MM.1S (cell line): Measurements from ENCODE around the gene HOXD4.
A peak's percentile ranks its signal among the peaks of the same experiment; 100 is the strongest.

Experiments
- DNase-seq: peaks from one replicate; pipeline ENCODE4 v3.0.0-alpha.2; 2015
- H2AFZ ChIP-seq: fragments of 300-600 bp; sonication (generic); 2 replicates; pipeline ENCODE4 v1.6.0; 2016; ENCODE audit warnings: antibody characterized with exemption, low read length
- H3F3A ChIP-seq: fragments of 300-600 bp; sonication (generic); 2 replicates; pipeline ENCODE4 v1.6.1; 2016; ENCODE audit warnings: mild to moderate bottlenecking, antibody characterized with exemption, low read length, moderate library complexity, mixed read lengths; ENCODE audit not compliant: insufficient read depth
- H3K27ac ChIP-seq: fragments of 300-600 bp; sonication (generic); 2 replicates; pipeline ENCODE4 v1.5.1; 2016; ENCODE audit warnings: mild to moderate bottlenecking, low read length
- H3K27me3 ChIP-seq: fragments of 300-600 bp; sonication (generic); replicated peaks from 2 replicates; pipeline ENCODE4 v1.6.0; 2016; ENCODE audit warnings: low read length; ENCODE audit not compliant: insufficient read depth
- H3K36me3 ChIP-seq: fragments of 300-600 bp; sonication (generic); replicated peaks from 2 replicates; pipeline ENCODE4 v1.6.1; 2016; ENCODE audit warnings: mild to moderate bottlenecking, low read length, mixed read lengths; ENCODE audit not compliant: insufficient read depth
- H3K4me1 ChIP-seq: fragments of 300-600 bp; sonication (generic); 2 replicates; pipeline ENCODE4 v1.6.1; 2016; ENCODE audit warnings: low read length, mixed read lengths
- H3K4me2 ChIP-seq: fragments of 300-600 bp; sonication (generic); 2 replicates; pipeline ENCODE4 v1.6.0; 2016; ENCODE audit warnings: low read depth, low read length
- H3K4me3 ChIP-seq: fragments of 300-600 bp; sonication (generic); 2 replicates; pipeline ENCODE4 v1.5.1; 2016; ENCODE audit warnings: low read length, mixed read lengths
- H3K79me2 ChIP-seq: fragments of 300-600 bp; sonication (generic); 2 replicates; pipeline ENCODE4 v1.6.1; 2016; ENCODE audit warnings: mixed run types, low read length, mixed read lengths
- H3K9ac ChIP-seq: fragments of 300-600 bp; sonication (generic); 2 replicates; pipeline ENCODE4 v1.6.1; 2016; ENCODE audit warnings: low read length, mixed read lengths
- H3K9me2 ChIP-seq: fragments of 300-600 bp; sonication (generic); replicated peaks from 2 replicates; pipeline ENCODE4 v1.6.1; 2016; ENCODE audit warnings: mild to moderate bottlenecking, low read length, mixed read lengths; ENCODE audit not compliant: insufficient read depth
- H3K9me3 ChIP-seq: fragments of 300-600 bp; sonication (generic); replicated peaks from 2 replicates; pipeline ENCODE4 v1.6.1; 2016; ENCODE audit warnings: mild to moderate bottlenecking, low read length, mixed read lengths; ENCODE audit not compliant: insufficient read depth
- H4K20me1 ChIP-seq: fragments of 300-600 bp; sonication (generic); 2 replicates; pipeline ENCODE4 v1.6.1; 2016; ENCODE audit warnings: mild to moderate bottlenecking, low read length, moderate library complexity, mixed read lengths; ENCODE audit not compliant: insufficient read depth
- CTCF ChIP-seq: fragments of 300-600 bp; sonication (generic); IDR thresholded peaks from 2 replicates; pipeline ENCODE4 v1.5.1; 2016; ENCODE audit warnings: antibody characterized with exemption, low read length, mixed read lengths
- EZH2 ChIP-seq: fragments of 300-600 bp; sonication (generic); optimal IDR thresholded peaks from 2 replicates; pipeline ENCODE3; 2017; ENCODE audit warnings: low read depth, mild to moderate bottlenecking, antibody characterized with exemption, low read length, mixed read lengths
- EZH2phosphoT487 ChIP-seq: fragments of 300-600 bp; sonication (generic); IDR thresholded peaks from 2 replicates; pipeline ENCODE4 v1.6.1; 2018; ENCODE audit warnings: antibody characterized with exemption, low read length

Gene HOXD4

GRCh38 chr2:176118601-176119339 is 32.6 kb upstream of the HOXD4 start:
- peak; percentile 86 for DNase-seq
- Histone ChIP-seq H3K27me3 (peaks cover 47% of the 10 kb centered on the region), H3K9ac (no peak overlapping the region), H4K20me1 (no peaks in the 10 kb centered on the region), H3K9me2 (no peaks in the 10 kb centered on the region), H3K4me1 (no peaks in the 10 kb centered on the region), H3K9me3 (no peaks in the 10 kb centered on the region), H3K36me3 (no peaks in the 10 kb centered on the region), H3K4me2 (peak overlapping the region; percentile 51; the same call in 1 of the 2 replicates), H2AFZ (no peak overlapping the region), H3K79me2 (no peaks in the 10 kb centered on the region), H3K4me3 (peak overlapping the region; percentile 28), H3F3A (no peaks in the 10 kb centered on the region), H3K27ac (no peak overlapping the region)
- no peak for TF ChIP-seq EZH2phosphoT487
- no peak for TF ChIP-seq EZH2
- peak; percentile 82 for TF ChIP-seq CTCF

DNA sequence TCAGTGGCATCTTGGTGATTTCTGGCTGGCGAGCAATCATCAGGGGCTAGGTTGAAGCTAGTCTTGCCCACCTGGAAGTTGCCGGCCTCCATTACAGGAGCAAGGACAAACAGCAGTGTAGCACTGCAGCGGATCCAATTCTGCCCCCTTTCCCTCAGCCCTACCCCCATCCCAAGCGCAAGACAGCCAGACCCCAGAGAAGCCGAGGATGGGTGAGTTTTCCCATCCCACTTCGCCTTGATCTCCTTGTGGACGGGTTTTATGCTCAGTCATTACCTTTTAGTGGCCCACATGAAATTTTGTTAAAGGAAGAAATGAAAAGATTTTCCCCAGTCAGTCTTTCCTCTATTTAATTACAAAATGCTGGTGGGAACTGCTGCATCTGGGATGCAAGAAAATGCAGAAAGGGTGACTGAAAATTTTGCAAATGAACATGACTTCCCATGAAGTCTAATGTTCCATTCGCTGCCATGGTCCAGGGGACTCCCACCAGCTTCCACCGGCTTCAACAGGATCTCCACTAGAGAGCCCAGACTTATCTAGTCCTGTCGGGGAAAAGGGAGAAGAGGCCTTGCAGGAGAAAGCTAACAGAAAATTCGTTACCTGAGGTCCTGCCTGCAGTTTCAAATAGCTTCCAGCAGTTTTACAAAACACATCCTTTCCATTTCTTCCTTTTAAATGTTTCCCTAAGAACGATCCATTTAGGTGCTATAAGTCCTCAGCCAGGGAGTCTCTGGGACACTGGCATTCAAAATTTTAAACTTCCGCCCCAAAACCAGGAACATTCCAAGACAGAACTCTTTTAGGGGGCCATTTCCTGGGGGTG is 30.8 kb upstream of the HOXD4 start:
- no peaks in the 10 kb centered on the region for H3F3A ChIP-seq
- H3K79me2 ChIP-seq, result no peaks in the 10 kb centered on the region
- peaks cover 40% of the 10 kb centered on the region for H3K27me3 ChIP-seq
- no peak overlapping the region for H3K4me2 ChIP-seq
- TF ChIP-seq EZH2 (no peak), EZH2phosphoT487 (no peak), CTCF (no peak)
- no peak overlapping the region for H3K9ac ChIP-seq
- H3K27ac ChIP-seq, result no peak overlapping the region
- no peaks in the 10 kb centered on the region for H3K9me3 ChIP-seq
- no peak overlapping the region for H2AFZ ChIP-seq
- no peak overlapping the region for H3K4me3 ChIP-seq
- no peaks in the 10 kb centered on the region for H3K4me1 ChIP-seq
- no peaks in the 10 kb centered on the region for H4K20me1 ChIP-seq
- DNase-seq, result no peak
- no peaks in the 10 kb centered on the region for H3K9me2 ChIP-seq
- H3K36me3 ChIP-seq, result no peaks in the 10 kb centered on the region

GRCh38 chr2:176121190-176122051 is 29.9 kb upstream of the HOXD4 start:
- Histone ChIP-seq H2AFZ (no peak overlapping the region), H3K9me3 (no peaks in the 10 kb centered on the region), H3K9me2 (no peaks in the 10 kb centered on the region), H3K79me2 (no peaks in the 10 kb centered on the region), H3K27me3 (peaks cover 38% of the 10 kb centered on the region), H4K20me1 (no peaks in the 10 kb centered on the region), H3K4me3 (no peak overlapping the region), H3K4me2 (no peak overlapping the region), H3K9ac (no peak overlapping the region), H3K27ac (no peak overlapping the region), H3F3A (no peaks in the 10 kb centered on the region), H3K4me1 (no peaks in the 10 kb centered on the region), H3K36me3 (no peaks in the 10 kb centered on the region)
- no peak for DNase-seq
- TF ChIP-seq CTCF (no peak), EZH2phosphoT487 (no peak), EZH2 (no peak)
